HCT116 (cell line): ENCODE data around the gene TRAPPC1.

Experiments
- ATF3 ChIP-seq: IDR thresholded peaks from 2 replicates; pipeline ENCODE4 v1.6.1; 2012
- EZH2 ChIP-seq: fragments of 200-600 bp; sonication (generic); IDR thresholded peaks from 2 replicates; pipeline ENCODE4 v1.6.1; 2017; ENCODE audit warnings: antibody characterized with exemption, mixed run types
- POLR2A ChIP-seq: IDR thresholded peaks from 2 replicates; pipeline ENCODE4 v1.7.0; 2011; ENCODE audit warnings: borderline replicate concordance; ENCODE audit not compliant: insufficient read depth, insufficient read length; ENCODE audit errors: extremely low read depth

GRCh38 chr17:7897090-7897489 is 34.7 kb downstream of the TRAPPC1 start:
- no peak for TF ChIP-seq EZH2
- no peak for TF ChIP-seq POLR2A
- no peak for TF ChIP-seq ATF3
